Vagina (tissue), 2 donors: ENCODE data around the gene SULT1B1. TPM values are rescaled to one million over a fixed set of nuclear protein-coding genes. Genes with fewer than 3 reads are reported as not detected.
A peak's percentile ranks its signal among the peaks of the same experiment; 100 is the strongest.

ENCODE experiments used
- DNase-seq, 2 donors: peaks; one replicate each; pipeline ENCODE4 v3.0.0-alpha.2; 2017; ENCODE audit errors: extremely low spot score in 2 of 2
- H3K27ac ChIP-seq: fragments of 200-600 bp; sonication (generic); one replicate; pipeline ENCODE4 v1.5.1; 2019
- H3K27me3 ChIP-seq: fragments of 200-600 bp; sonication (generic); one replicate; pipeline ENCODE4 v1.5.1; 2019
- H3K36me3 ChIP-seq, 2 donors: fragments of 200-600 bp; sonication (generic); one replicate each; pipeline ENCODE4 v1.5.1; 2017 to 2019
- H3K4me1 ChIP-seq: fragments of 200-600 bp; sonication (generic); one replicate; pipeline ENCODE4 v1.5.1; 2019
- H3K4me3 ChIP-seq, 2 donors: fragments of 200-600 bp; sonication (generic); 1 replicate in 1 of 2; 2 replicates in 1 of 2; pipeline ENCODE4 v1.5.1; 2016 to 2019
- H3K9me3 ChIP-seq: fragments of 200-600 bp; sonication (generic); one replicate; pipeline ENCODE4 v1.5.1; 2019
- CTCF ChIP-seq, 3 experiments: fragments of 450-650 bp in 2 of 3; fragments of 200-600 bp in 1 of 3; sonication (generic) in 1 of 3; IDR thresholded peaks; one replicate each; pipeline ENCODE4 v1.5.1; 2017 to 2019; ENCODE audit warnings: antibody characterized with exemption in 3 of 3, mild to moderate bottlenecking in 2 of 3, moderate library complexity in 2 of 3
- POLR2A ChIP-seq, 2 donors: fragments of 450-650 bp; IDR thresholded peaks; one replicate each; pipeline ENCODE4 v1.6.1; 2017; ENCODE audit warnings: antibody characterized with exemption in 2 of 2, mild to moderate bottlenecking in 2 of 2, moderate library complexity in 2 of 2
- POLR2AphosphoS5 ChIP-seq, 2 donors: sonication (generic); formaldehyde crosslinking; IDR thresholded peaks; one replicate each; pipeline ENCODE4 v1.9.0; 2017; ENCODE audit warnings: antibody characterized with exemption in 2 of 2, mild to moderate bottlenecking in 2 of 2, low read depth in 1 of 2; ENCODE audit not compliant: insufficient read depth in 1 of 2
- intact Hi-C: fragments of 100-400 bp; cut with DNase I; formaldehyde crosslinking; loops from one replicate; pipeline ENCODE4 v1.15.1; 2023
- total RNA-seq: library from RNA; depleted of rRNA; stranded (reverse); fragments of >200 nt; gene quantifications from one replicate; pipeline ENCODE4 v1.2.3, GENCODE V29; 2016

SULT1B1 gene
- total RNA-seq, 1 donor from 2014 or later, result 1.7 TPM

GRCh38 chr4:69708211-69708610 lies 52.2 kb downstream of the SULT1B1 start:
- TF ChIP-seq POLR2AphosphoS5 (IDR thresholded peaks at IDR 0.05; ENCODE audit: insufficient read depth in 1 of 2, low read depth in 1 of 2) (no peak), POLR2A (IDR thresholded peaks at IDR 0.05) (no peak), CTCF (IDR thresholded peaks at IDR 0.05) (no peak)
- peak overlapping the region; percentile 8 for H3K27ac ChIP-seq
- H3K4me3 ChIP-seq, result no peak overlapping the region

GRCh38 chr4:69707807-69708206 lies 52.6 kb downstream of the SULT1B1 start:
- Histone ChIP-seq H3K4me1 (no peaks in the 10 kb centered on the region), H3K9me3 (no peaks in the 10 kb centered on the region), H3K27ac (no peak overlapping the region), H3K27me3 (no peaks in the 10 kb centered on the region), H3K36me3 (no peaks in the 10 kb centered on the region), H3K4me3 (no peak overlapping the region)
- DNase-seq, result no peak
- intact Hi-C loops, result no loop called here
- no peak for TF ChIP-seq POLR2A (IDR thresholded peaks at IDR 0.05)
- peak in 1 of 2 donors; percentile 61 for TF ChIP-seq POLR2AphosphoS5 (IDR thresholded peaks at IDR 0.05; ENCODE audit: insufficient read depth in 1 of 2, low read depth in 1 of 2)
- TF ChIP-seq CTCF (IDR thresholded peaks at IDR 0.05), result no peak

More at GRCh38 chr4:69708211-69708610, 52.2 kb downstream of the SULT1B1 start:
- Histone ChIP-seq H3K9me3 (no peaks in the 10 kb centered on the region), H3K36me3 (no peaks in the 10 kb centered on the region), H3K27me3 (no peaks in the 10 kb centered on the region), H3K4me1 (no peaks in the 10 kb centered on the region)
- DNase-seq, result no peak
- intact Hi-C loops, result no loop called here

GRCh38 chr4:69702201-69702600 lies 58.2 kb downstream of the SULT1B1 start:
- H3K27ac ChIP-seq, result no peak overlapping the region
- no peaks in the 10 kb centered on the region for H3K9me3 ChIP-seq
- intact Hi-C loops, result no loop called here
- no peaks in the 10 kb centered on the region for H3K27me3 ChIP-seq
- no peak for TF ChIP-seq CTCF (IDR thresholded peaks at IDR 0.05)
- no peak for TF ChIP-seq POLR2AphosphoS5 (IDR thresholded peaks at IDR 0.05; ENCODE audit: insufficient read depth in 1 of 2, low read depth in 1 of 2)
- TF ChIP-seq POLR2A (IDR thresholded peaks at IDR 0.05), result no peak
- H3K36me3 ChIP-seq, result no peaks in the 10 kb centered on the region
- no peak overlapping the region for H3K4me3 ChIP-seq
- DNase-seq, result no peak
- no peaks in the 10 kb centered on the region for H3K4me1 ChIP-seq

- DNase-seq, result no peak
- H3K27me3 ChIP-seq, result no peaks in the 10 kb centered on the region
- no peak overlapping the region for H3K27ac ChIP-seq
- no peaks in the 10 kb centered on the region for H3K9me3 ChIP-seq
- TF ChIP-seq POLR2AphosphoS5 (IDR thresholded peaks at IDR 0.05; ENCODE audit: insufficient read depth in 1 of 2, low read depth in 1 of 2) (no peak), CTCF (IDR thresholded peaks at IDR 0.05) (no peak), POLR2A (IDR thresholded peaks at IDR 0.05) (no peak)
- intact Hi-C loops, result no loop called here
- H3K4me3 ChIP-seq, result no peak overlapping the region
- H3K36me3 ChIP-seq, result no peaks in the 10 kb centered on the region
- no peaks in the 10 kb centered on the region for H3K4me1 ChIP-seq
Observed at GRCh38 chr4:69701696-69702095, 58.7 kb downstream of the SULT1B1 start.

- intact Hi-C loops, result no loop called here
- TF ChIP-seq POLR2A (IDR thresholded peaks at IDR 0.05) (no peak), CTCF (IDR thresholded peaks at IDR 0.05) (no peak), POLR2AphosphoS5 (IDR thresholded peaks at IDR 0.05; ENCODE audit: insufficient read depth in 1 of 2, low read depth in 1 of 2) (no peak)
- Histone ChIP-seq H3K27ac (no peak overlapping the region), H3K9me3 (no peaks in the 10 kb centered on the region), H3K4me3 (no peak overlapping the region), H3K36me3 (no peaks in the 10 kb centered on the region), H3K27me3 (no peaks in the 10 kb centered on the region), H3K4me1 (no peaks in the 10 kb centered on the region)
- DNase-seq, result no peak
Observed at GRCh38 chr4:69697536-69698242, 62.7 kb downstream of the SULT1B1 start.
